HG03159 (cell line): Measurements from ENCODE around the gene IFITM10.
"Not testable (repeated sequence)": the region's sequence is repeated elsewhere in the genome, so short reads cannot be mapped to it uniquely, and the experiment has no call there.

Experiments
- ATAC-seq: cut with Tn5 transposase; IDR thresholded peaks from one replicate; pipeline ENCODE4 v1.9.1; 2021; ENCODE audit warnings: mild to moderate bottlenecking, moderate library complexity; ENCODE audit not compliant: unreplicated experiment

The IFITM10 gene

DNA sequence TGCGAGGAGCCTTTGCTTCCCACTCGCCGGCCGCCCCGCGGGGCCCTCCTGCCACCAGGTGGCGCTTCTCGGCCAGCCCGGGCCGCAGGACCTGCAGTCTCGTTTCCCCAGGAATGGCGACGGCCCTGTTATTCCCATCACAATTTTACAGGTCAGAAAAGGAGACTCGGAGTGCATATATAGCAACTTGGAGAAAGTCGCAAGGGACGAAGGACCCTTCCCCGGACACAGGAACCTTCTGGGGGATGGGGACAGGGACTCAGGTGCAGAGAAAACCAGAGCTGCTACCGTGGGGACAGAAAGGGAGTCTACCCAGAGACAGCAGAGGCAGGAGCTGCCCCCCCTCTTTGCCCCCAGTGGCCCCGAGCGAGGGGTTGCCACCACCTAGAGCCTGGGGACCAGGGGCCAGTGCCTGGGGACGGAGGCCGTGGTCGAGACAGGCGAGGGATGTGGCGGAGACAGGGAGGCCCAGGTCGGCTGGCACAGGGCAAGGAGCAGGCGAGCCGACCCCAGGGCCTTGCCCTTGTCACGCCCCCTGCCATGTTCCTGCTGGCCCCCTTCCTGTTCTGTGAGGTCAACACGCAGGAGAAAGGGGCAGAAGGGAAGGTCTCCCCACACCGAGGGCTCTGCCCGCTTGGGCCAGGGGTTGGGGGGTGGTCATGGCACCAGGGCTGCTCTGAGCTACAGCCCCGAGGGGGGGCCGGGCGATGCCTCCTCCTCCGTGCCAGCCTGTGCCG lies 56.9 kb downstream of the IFITM10 start:
- no peak for ATAC-seq

DNA sequence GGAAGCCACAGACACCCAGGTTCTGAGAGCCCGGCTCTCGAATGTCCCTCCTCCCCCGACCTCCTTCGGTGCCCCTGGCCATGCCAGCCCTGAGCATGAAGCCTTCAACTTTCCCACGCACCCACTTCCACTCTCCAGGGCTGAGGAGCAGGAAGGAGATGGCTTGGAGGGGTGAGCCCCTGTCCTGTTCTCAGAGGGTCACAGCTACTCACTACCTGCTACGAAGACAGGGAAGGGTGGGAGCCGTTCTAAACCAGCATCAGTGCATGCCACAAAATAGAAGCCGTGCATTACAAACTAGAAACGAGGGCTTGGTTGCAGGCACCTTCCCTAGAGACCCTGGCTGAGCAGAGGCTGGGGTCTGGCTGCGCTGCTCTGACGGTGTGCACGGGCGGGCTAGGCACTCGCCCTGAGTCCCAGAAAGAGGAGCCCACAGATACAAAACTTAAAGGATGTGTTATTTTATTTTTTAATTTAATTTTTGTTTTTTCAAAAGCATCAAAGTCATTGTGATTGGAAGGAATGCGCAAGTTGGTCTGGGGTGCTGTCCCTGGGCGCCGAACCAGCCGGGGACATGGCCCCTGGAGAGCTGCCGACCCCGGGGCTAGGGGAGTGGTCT lies 57.6 kb downstream of the IFITM10 start:
- no peak for ATAC-seq

DNA sequence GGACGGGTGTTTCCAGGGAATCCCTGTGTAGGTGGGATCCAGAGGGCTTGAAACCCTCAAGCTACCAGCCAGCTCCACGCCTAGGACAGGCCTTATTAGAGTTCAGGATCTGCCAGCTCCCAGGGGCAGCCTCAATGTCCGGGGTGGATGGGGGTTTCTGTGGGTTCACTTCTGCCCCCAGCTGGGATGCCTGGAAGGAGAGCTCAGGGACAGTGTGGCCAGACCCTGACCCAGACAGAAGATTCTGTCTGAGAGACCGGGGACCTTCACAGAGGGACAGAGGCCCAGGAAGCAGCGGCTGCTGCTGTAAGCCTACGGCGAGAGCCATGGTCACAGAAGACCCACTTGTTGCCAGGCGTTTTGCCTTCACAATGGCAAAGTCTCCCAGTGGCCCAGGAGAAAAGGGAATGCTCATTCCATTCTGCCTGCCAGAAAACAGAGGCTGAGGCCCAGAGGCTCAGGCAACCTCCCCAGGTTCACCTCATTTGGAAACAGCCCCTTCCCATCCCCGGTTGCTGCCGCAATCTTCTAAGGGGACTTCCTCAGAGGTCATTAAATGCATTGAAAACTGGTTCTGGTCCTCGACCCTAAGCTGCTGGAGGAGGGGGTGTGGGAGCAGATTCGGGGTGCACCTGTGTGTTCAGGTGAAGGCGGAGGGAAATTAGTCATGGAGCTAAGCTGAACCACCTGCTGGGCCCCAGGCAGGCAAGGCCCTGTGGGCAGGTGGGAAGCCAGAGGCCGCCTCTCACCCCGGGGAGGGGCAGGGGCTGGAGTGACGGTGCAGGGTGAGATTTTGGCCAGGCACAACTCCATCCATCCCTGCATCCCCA lies 58.3 kb downstream of the IFITM10 start:
- no peak for ATAC-seq

DNA sequence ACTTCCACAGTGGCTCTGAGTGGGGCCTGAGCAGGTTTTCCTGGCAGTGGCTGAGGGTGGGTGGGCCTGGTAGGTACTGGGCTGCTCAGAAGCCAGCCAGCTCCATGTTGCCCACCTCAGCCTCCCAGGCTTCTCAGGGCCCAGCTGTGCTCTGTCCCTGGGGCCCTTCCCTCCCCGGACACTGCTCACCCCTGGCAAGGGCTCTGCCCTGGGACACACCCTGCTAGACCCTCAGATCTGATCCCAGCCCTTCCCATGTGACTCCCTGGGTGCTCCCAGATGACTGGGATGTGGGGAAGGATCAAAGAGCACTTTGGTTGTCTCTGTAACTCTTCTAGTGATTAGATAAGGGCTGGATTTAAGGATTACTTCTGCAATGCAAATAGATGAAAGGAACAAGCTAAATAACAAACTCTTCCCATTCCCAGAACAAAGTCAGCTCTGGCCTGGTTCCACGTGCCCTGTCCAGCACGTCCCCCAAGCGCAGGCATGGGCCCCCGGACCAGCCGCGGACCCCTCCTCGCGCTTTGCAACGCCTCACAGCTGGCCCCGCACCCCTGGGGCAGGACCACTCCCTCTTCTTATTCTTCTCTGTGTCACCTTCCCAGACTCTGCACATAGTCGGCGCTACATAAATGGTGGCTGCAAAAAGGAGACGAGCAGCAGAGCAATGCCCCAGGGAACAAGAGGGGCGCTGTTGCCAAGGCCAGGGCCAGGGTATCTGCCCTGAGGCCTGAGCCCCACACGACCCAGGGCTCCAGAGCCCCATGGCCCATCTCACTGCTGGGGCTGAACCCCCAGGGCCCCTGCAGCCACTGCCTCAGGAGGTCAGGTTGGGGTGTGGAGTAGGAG lies 59.1 kb downstream of the IFITM10 start:
- ATAC-seq = no peak

DNA sequence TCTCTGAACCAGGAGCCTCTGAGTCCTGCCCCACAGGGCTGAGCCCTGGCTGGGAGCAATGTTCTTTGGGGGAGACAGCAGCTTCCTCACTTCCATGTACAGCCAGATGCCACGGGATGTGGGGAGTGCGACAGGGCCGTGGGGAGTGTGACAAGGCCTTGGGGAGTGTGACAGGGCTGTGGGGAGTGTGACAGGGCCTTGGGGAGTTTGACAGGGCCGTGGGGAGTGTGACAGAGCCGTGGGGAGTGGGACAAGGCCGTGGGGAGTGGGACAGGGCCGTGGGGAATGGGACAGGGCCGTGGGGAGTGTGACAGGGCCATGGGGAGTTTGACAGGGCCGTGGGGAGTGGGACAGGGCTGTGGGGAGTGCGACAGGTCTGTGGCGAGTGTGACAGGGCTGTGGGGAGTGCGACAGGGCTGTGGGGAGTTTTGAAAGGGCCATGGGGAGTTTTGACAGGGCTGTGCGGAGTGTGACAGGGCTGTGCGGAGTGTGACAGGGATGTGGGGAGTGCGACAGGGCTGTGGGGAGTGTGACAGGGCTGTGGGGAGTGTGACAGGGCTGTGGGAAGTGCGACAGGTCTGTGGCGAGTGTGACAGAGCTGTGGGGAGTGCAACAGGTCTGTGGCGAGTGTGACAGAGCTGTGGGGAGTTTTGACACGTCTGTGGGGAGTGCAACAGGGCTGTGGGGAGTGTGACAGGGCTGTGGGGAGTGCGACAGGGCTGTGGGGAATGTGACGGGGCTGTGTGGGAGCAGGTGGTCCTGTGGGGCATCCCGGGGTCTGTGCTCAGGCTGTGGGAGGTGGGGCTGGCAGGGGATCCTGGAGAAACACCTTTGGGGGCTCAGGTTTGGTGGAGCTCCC lies 60.0 kb downstream of the IFITM10 start:
- no peak for ATAC-seq

DNA sequence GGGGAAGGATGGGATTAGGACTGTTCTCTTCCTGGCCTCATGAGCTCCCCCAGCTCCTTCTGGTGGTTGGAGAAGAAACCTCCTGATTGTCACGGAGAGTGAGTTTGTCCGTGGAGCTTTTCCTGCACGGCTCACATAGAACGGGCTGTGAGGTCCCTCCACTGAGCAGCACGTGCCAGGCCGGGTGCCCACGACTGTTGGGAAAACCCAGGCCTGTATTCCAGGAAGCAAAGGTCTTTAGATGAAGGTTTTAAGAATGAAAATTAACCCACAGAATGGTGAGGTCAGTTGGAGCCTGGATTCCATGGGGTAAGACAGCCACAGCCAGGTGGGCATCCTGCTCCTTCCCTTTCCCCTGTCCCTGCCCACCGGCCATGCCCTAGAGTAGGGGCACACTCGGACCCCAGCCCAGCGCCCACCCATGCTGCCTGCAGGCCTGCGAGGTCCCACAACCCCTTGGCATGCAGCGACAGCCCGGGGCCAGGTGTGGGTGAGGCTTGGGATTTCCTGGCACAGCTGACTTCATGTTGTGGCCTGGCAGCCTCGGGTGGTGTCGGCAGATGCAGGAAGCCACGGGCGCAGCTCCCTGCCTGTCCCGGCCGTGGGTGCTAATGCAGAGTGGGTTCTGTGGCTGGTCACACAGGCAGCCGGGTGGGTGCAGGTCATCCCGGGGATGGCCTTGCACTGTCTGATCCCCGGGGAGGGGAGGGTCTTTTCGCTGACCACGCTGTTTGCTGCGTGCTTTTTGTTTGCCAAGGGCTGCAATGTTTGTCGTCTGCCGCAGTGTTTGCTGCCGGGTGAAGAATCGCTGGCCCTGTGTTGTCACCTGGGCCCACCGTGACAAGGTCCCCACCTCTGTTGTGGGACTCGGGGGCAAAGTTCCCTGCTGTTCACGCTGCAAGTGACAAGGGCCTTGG lies 60.9 kb downstream of the IFITM10 start:
- ATAC-seq = not testable (repeated sequence)

DNA sequence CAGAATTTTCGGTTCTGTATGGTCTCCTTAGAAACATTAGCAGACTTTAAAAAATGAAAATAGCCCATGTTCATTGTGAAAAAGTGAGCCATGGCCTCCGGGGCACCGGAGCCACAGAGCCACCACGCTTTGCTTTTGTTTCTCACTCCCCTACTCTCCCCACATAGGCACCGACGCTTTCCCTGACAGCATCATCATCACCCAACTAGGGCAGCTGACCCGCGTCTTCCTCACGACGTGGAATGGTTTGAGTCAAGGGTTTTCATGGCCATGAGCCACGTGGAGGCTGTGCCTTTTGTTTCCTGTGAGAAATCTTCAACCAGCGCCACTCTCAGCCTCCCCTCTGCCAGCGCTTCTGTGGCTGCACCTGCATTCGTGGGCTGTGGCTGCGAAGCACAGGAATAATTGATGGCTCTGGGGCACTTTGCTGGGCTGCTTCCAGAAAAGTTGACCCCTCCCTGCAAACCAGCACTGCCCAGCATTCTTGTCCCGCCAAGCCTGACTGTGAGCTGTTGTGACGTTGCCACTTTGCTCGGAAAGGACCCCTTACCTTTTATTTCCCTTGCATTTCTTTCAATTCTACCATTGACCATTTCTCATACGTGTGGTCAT lies 62.0 kb downstream of the IFITM10 start:
- not testable (repeated sequence) for ATAC-seq

DNA sequence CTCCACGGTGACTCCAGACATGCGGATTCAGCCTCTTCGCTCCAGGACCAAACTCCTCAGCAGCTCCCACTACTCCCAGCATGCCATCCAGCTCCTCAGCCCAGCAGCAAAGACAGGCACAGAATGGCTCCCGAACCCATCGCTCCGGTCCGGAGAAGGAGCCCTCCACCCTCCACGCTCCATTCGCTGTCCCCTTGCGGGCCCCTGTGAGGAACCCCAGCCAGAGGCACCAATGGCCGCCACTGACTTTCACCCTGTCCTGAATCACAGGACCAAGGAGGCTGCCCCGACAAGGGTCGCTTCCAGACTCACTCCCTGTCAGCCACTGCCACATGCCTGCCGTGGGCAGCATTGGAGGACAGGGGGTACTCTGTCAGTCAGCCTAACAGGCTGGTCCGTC lies 64.2 kb downstream of the IFITM10 start:
- ATAC-seq = not testable (repeated sequence)

DNA sequence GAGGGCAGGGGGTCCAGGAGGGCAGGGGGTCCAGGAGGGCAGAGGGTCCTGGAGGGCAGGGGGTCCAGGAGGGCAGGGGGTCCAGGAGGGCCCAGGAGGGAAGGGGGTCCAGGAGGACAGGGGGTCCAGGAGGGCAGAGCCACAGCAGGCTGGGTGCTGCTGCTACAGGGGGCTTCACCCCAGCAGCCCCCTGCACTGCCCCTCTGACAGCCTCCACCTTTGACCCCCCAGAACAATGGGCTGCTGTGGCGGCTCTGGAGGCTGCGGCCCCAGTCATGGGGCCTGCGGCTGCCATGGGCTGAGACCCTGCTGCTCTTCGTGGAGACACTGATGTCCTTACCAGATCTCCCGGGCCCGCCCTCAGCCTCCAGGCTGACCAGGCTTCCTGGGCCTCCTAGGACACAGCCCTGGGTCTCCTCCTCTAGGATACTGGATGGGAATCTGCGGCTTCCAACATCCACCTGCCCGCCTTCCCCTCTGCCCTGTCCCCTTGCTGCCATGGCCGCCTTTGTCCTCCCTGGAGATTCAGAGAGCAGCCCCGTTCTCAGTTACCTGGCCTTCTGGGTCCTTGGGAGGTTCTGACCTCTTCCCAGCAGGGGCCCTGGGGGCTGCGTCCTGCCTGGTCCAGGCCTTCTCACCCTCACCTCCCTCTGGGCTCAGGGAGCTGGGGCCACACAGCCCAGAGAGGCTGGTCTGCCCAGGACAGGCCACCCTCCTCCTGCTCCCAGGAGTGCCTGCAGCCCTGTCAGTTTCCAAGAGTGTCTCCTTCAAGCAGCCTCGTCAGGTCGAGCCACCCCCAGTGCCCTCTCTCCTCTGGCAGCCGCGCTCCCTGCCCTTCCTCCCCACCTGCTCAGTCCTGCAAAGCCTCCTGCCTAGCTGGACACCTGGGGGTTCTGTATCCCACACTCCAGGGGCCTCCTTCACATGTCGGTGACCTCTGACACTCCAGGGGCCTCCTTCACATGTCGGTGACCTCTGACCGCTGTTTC lies 65.2 kb downstream of the IFITM10 start:
- ATAC-seq = not testable (repeated sequence)

DNA sequence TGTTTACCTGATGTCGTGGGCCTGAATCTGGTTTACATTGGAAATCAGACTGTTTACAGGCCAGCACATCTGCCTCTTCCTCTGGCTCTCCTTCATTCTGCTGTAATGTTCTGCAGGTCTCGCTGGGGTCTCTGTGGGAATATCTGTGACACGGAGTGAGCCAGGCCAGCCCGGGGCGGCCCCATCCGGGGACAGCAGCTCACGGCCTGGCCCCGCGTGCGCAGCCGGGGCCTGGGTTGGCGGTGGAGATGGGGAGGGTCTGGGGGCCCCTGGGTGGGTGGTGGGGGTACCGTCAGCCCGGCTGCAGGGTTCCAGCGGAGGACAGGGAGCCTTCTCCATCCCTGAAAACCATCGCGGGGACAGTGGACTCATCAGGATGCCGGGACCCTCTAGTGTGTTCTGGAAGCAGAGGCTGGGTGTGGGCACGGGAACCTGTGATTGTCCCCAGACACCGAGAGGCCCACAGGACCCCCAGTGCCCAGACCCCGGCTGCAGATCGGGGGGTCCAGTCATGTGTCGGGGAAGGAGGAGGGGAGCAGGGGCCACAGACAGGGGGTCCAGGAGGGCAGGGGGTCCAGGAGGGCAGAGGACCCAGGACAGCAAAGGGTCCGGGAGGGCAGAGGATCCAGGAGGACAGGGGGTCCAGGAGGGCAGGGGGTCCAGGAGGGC lies 66.4 kb downstream of the IFITM10 start:
- not testable (repeated sequence) for ATAC-seq

DNA sequence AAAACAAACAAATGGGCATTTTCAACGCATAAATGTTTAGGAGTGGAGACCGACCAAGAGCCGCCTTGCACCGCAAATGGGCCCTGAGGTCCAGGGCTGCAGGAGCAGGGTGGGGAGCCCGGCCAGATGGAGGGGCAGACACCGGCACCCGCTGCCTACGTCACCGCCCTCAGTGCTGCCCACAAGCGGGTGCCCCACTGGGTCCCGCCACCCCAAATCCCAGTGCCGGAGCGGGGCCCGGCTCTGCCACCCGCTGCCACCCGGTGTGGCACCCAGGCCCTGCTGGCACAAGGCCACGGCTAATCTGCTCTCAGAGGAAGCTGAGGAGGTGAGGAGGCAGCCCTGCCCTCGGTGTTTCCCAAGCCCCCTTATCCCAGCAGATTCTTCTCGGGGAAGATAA lies 67.2 kb downstream of the IFITM10 start:
- ATAC-seq = not testable (repeated sequence)
